GM21529 (cell line): ENCODE measurements around the gene PRDM8.
A peak's percentile ranks its signal among the peaks of the same experiment; 100 is the strongest.
"Not testable (repeated sequence)": the region's sequence is repeated elsewhere in the genome, so short reads cannot be mapped to it uniquely, and the experiment has no call there.

Experiments used
- ATAC-seq: cut with Tn5 transposase; IDR thresholded peaks from one replicate; pipeline ENCODE4 v1.9.1; 2021; ENCODE audit not compliant: unreplicated experiment

Gene PRDM8

GRCh38 chr4:80196922-80197573 lies at the start of gene PRDM8:
Gene PRDM8, plus strand, starts transcription at chr4:80197503. Its CDS starts 2,578 bp downstream, at chr4:80200081.
- no peak for ATAC-seq

GRCh38 chr4:80150387-80151180 lies 46.7 kb upstream of the PRDM8 start:
- no peak for ATAC-seq

- no peak for ATAC-seq
Observed at GRCh38 chr4:80151981-80152380, 45.3 kb upstream of the PRDM8 start.

GRCh38 chr4:80153874-80154544 lies 43.3 kb upstream of the PRDM8 start:
- ATAC-seq, result no peak

- ATAC-seq, result no peak
Observed at GRCh38 chr4:80154545-80154933, 42.8 kb upstream of the PRDM8 start.

- ATAC-seq, result no peak
Observed at GRCh38 chr4:80155316-80155982, 41.9 kb upstream of the PRDM8 start.

GRCh38 chr4:80156410-80156809 lies 40.9 kb upstream of the PRDM8 start:
- no peak for ATAC-seq

- no peak for ATAC-seq
Observed at GRCh38 chr4:80161413-80162058, 35.8 kb upstream of the PRDM8 start.

- ATAC-seq, result no peak
Observed at GRCh38 chr4:80162418-80162817, 34.9 kb upstream of the PRDM8 start.

GRCh38 chr4:80165855-80166254 lies 31.4 kb upstream of the PRDM8 start:
- ATAC-seq, result no peak

GRCh38 chr4:80171251-80171650 lies 26.1 kb upstream of the PRDM8 start:
- ATAC-seq, result no peak

GRCh38 chr4:80171656-80172055 lies 25.6 kb upstream of the PRDM8 start:
- ATAC-seq, result no peak

GRCh38 chr4:80172203-80172602 lies 25.1 kb upstream of the PRDM8 start:
- peak; percentile 59 for ATAC-seq

GRCh38 chr4:80173401-80173800 lies 23.9 kb upstream of the PRDM8 start:
- peak; percentile 88 for ATAC-seq

- ATAC-seq, result no peak
Observed at GRCh38 chr4:80173841-80174240, 23.5 kb upstream of the PRDM8 start.

GRCh38 chr4:80177793-80178192 lies 19.5 kb upstream of the PRDM8 start:
- ATAC-seq, result not testable (repeated sequence)

GRCh38 chr4:80178964-80179363 lies 18.3 kb upstream of the PRDM8 start:
- no peak for ATAC-seq

GRCh38 chr4:80179637-80180161 lies 17.6 kb upstream of the PRDM8 start:
- ATAC-seq, result no peak

GRCh38 chr4:80180743-80181142 lies 16.6 kb upstream of the PRDM8 start:
- ATAC-seq, result no peak

GRCh38 chr4:80182237-80182866 lies 15.0 kb upstream of the PRDM8 start:
- no peak for ATAC-seq
